Osteoblast (primary cell): Measurements from ENCODE around the gene NOS1. TPM values are rescaled to one million over a fixed set of nuclear protein-coding genes. Genes with fewer than 3 reads are reported as not detected.
"Not testable (repeated sequence)": the region's sequence is repeated elsewhere in the genome, so short reads cannot be mapped to it uniquely, and the experiment has no call there.

Source experiments
- DNase-seq: peaks from one replicate; pipeline ENCODE4 v3.0.0; 2011; ENCODE audit warnings: low spot score, mixed read lengths; ENCODE audit not compliant: insufficient read length; ENCODE audit errors: missing footprints
- H2AFZ ChIP-seq: 2 replicates; pipeline ENCODE4 v1.6.0; 2011; ENCODE audit warnings: mild to moderate bottlenecking, low read length
- H3K27ac ChIP-seq: 2 replicates; pipeline ENCODE4 v1.5.1; 2011; ENCODE audit warnings: mild to moderate bottlenecking, low read depth, low read length, moderate library complexity
- H3K27me3 ChIP-seq: 2 replicates; pipeline ENCODE4 v1.6.0; 2012; ENCODE audit warnings: mild to moderate bottlenecking, control low read depth, inconsistent platforms, low read length, moderate library complexity; ENCODE audit not compliant: insufficient read depth
- H3K36me3 ChIP-seq: 2 replicates; pipeline ENCODE4 v1.5.1; 2011; ENCODE audit warnings: mild to moderate bottlenecking, low read length, control low read depth, moderate library complexity; ENCODE audit not compliant: insufficient read depth
- H3K4me1 ChIP-seq: 2 replicates; pipeline ENCODE4 v1.5.1; 2011; ENCODE audit warnings: mild to moderate bottlenecking, low read length, control low read depth, moderate library complexity; ENCODE audit not compliant: insufficient read depth
- H3K4me2 ChIP-seq: 2 replicates; pipeline ENCODE4 v1.6.0; 2011; ENCODE audit warnings: mild to moderate bottlenecking, low read length; ENCODE audit not compliant: insufficient read depth
- H3K4me3 ChIP-seq: fragments of 200-600 bp; sonication (generic); 3 replicates; pipeline ENCODE4 v1.5.1; 2012; ENCODE audit warnings: mild to moderate bottlenecking, low read length, inconsistent platforms; ENCODE audit not compliant: insufficient read depth
- H3K79me2 ChIP-seq: 2 replicates; pipeline ENCODE4 v1.6.0; 2012; ENCODE audit warnings: mild to moderate bottlenecking, low read length, control low read depth, inconsistent platforms; ENCODE audit not compliant: insufficient read depth
- H3K9me3 ChIP-seq: 2 replicates; pipeline ENCODE4 v1.5.1; 2011; ENCODE audit warnings: low read depth, low read length, control low read depth
- H4K20me1 ChIP-seq: 2 replicates; pipeline ENCODE4 v1.6.0; 2012; ENCODE audit warnings: mild to moderate bottlenecking, low read length, control low read depth; ENCODE audit not compliant: insufficient read depth
- CTCF ChIP-seq: IDR thresholded peaks from 2 replicates; pipeline ENCODE4 v1.5.1; 2011; ENCODE audit warnings: mild to moderate bottlenecking, low read depth, low read length, moderate library complexity; ENCODE audit errors: extremely low read depth
- total RNA-seq: library from RNA; depleted of rRNA; stranded (reverse); fragments of >200 nt; gene quantifications from 2 replicates; pipeline ENCODE4 v1.2.3, GENCODE V29; 2012

The NOS1 gene
- total RNA-seq, 1 donor = not detected

- Histone ChIP-seq H3K4me2 (no peak overlapping the region), H3K79me2 (no peaks in the 10 kb centered on the region), H2AFZ (no peak overlapping the region), H3K4me3 (no peak overlapping the region), H3K27ac (no peak overlapping the region), H3K27me3 (no peaks in the 10 kb centered on the region), H3K36me3 (no peaks in the 10 kb centered on the region), H3K9me3 (no peaks in the 10 kb centered on the region), H4K20me1 (no peaks in the 10 kb centered on the region), H3K4me1 (no peaks in the 10 kb centered on the region)
- no peak for TF ChIP-seq CTCF
- DNase-seq = no peak
Observed at GRCh38 chr12:117377758-117378157, 16.3 kb upstream of the NOS1 start.

DNA sequence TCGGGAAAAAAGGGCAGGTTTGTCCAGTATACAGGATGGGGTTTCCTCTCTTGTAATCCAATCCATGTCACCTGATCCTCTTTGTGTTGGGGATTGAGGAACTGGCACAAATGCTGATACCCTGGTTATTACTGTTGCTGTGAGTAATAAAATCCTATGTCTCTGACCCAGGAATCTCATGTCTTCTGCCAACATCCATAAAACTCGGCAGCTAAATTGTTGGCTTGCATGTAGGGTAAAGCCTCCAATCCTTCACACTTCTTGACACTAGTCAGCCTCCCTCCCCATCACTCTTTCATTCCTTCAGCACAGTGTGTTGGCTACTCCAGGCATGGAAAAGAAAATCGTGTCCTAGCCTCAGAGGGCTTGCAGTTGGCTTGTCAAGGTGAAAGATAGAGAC, 9.2 kb upstream of the NOS1 start:
- H3K79me2 ChIP-seq = no peaks in the 10 kb centered on the region
- no peaks in the 10 kb centered on the region for H3K27me3 ChIP-seq
- H2AFZ ChIP-seq = no peak overlapping the region
- H3K4me3 ChIP-seq = no peak overlapping the region
- H3K27ac ChIP-seq = no peak overlapping the region
- H3K9me3 ChIP-seq = no peaks in the 10 kb centered on the region
- TF ChIP-seq CTCF = no peak
- no peaks in the 10 kb centered on the region for H3K4me1 ChIP-seq
- no peak overlapping the region for H3K4me2 ChIP-seq
- no peaks in the 10 kb centered on the region for H3K36me3 ChIP-seq
- H4K20me1 ChIP-seq = no peaks in the 10 kb centered on the region
- no peak for DNase-seq

DNA sequence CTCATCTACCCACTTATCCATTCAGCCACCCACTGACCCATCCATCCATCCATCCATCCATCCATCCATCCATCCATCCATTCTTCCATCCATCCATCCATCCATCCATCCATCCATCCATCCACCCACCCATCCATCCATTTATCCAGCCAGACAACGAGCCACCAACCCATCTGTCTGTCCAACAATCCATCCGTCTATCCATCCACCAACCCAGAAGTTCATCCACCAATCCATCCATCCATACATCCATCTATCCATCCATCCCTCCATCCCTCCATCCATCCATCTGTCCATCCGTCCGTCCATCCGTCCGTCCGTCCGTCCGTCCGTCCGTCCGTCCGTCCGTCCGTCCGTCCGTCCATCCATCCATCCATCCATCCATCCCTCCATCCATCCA, 8.6 kb upstream of the NOS1 start:
- not testable (repeated sequence) for H4K20me1 ChIP-seq, H2AFZ ChIP-seq, H3K79me2 ChIP-seq, DNase-seq, H3K4me3 ChIP-seq, H3K27ac ChIP-seq, H3K27me3 ChIP-seq, H3K36me3 ChIP-seq, H3K4me1 ChIP-seq, H3K9me3 ChIP-seq, H3K4me2 ChIP-seq

DNA sequence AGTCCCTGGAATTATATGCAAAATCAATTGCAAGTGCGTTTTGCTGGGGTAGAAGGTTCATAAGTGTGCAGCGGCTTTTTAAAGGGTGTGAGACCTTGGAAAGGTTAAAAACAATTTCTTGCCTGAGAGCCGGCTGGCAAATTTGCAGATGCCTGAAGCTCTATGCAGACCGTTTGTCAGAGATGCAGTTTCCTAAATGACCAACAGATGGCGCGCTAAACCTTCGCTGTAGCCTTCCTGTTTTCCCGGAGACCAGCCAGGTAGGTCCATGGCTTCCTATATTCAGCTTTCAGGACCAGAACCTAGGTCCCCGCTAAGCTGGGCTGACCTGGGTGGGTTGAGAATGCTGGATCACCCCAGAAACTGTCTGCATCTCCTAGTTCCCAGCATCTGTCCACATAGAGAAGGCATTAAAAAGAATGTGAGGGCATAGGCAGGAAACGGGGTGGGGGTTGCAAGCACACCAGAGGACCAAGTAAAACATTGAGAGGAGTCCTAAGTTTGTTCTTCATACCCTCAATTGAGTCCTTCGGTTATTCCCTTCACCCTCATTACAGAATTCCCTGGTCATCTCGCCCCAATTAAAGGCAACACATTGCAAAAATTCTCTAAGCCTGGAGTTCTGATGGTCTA, 5.7 kb upstream of the NOS1 start:
- H2AFZ ChIP-seq = no peak overlapping the region
- H3K27ac ChIP-seq = no peak overlapping the region
- no peaks in the 10 kb centered on the region for H3K79me2 ChIP-seq
- peaks cover 19% of the 10 kb centered on the region for H3K27me3 ChIP-seq
- no peaks in the 10 kb centered on the region for H3K9me3 ChIP-seq
- peak; percentile 93 for TF ChIP-seq CTCF
- H3K4me2 ChIP-seq = no peak overlapping the region
- no peaks in the 10 kb centered on the region for H4K20me1 ChIP-seq
- H3K4me1 ChIP-seq = no peaks in the 10 kb centered on the region
- H3K36me3 ChIP-seq = no peaks in the 10 kb centered on the region
- peak; percentile 98 for DNase-seq
- no peak overlapping the region for H3K4me3 ChIP-seq
